Measurements from ENCODE around the gene RAB17.
A peak's percentile ranks its signal among the peaks of the same experiment; 100 is the strongest.

RAB17 gene

GRCh38 chr2:237581751-237582746, 8.5 kb downstream of the RAB17 start:
- no peak overlapping the region for H3K27ac ChIP-seq

GRCh38 chr2:237581326-237581725, 9.2 kb downstream of the RAB17 start:
- DNase-seq (ENCODE audit: low read depth, low spot score): no peak
- H3K27ac ChIP-seq: no peak overlapping the region

More at GRCh38 chr2:237581751-237582746, 8.5 kb downstream of the RAB17 start:
- no peak for DNase-seq (ENCODE audit: low read depth, low spot score)

GRCh38 chr2:237577956-237578870, 12.3 kb downstream of the RAB17 start:
- DNase-seq (ENCODE audit: low read depth, low spot score): no peak
- H3K27ac ChIP-seq: no peak overlapping the region

GRCh38 chr2:237577458-237577857, 13.1 kb downstream of the RAB17 start:
- no peak for DNase-seq (ENCODE audit: low read depth, low spot score)
- no peak overlapping the region for H3K27ac ChIP-seq

- DNase-seq (ENCODE audit: low read depth, low spot score): no peak
- H3K27ac ChIP-seq: no peak overlapping the region
Measured at GRCh38 chr2:237576974-237577373, 13.6 kb downstream of the RAB17 start.

GRCh38 chr2:237575869-237576862, 14.4 kb downstream of the RAB17 start:
- H3K27ac ChIP-seq: peak overlapping the region; percentile 63
- no peak for DNase-seq (ENCODE audit: low read depth, low spot score)

GRCh38 chr2:237574894-237575868, 15.4 kb downstream of the RAB17 start:
- H3K27ac ChIP-seq: peak overlapping the region; percentile 63

GRCh38 chr2:237574467-237574866, 16.1 kb downstream of the RAB17 start:
- H3K27ac ChIP-seq: peak overlapping the region; percentile 63

More at GRCh38 chr2:237574894-237575868, 15.4 kb downstream of the RAB17 start:
- peak; percentile 27 for DNase-seq (ENCODE audit: low read depth, low spot score)

GRCh38 chr2:237573721-237574415, 16.7 kb downstream of the RAB17 start:
- no peak overlapping the region for H3K27ac ChIP-seq
- no peak for DNase-seq (ENCODE audit: low read depth, low spot score)

More at GRCh38 chr2:237574467-237574866, 16.1 kb downstream of the RAB17 start:
- no peak for DNase-seq (ENCODE audit: low read depth, low spot score)

- DNase-seq (ENCODE audit: low read depth, low spot score): no peak
- no peak overlapping the region for H3K27ac ChIP-seq
Measured at GRCh38 chr2:237572742-237573101, 17.8 kb downstream of the RAB17 start.

- peak; percentile 31 for DNase-seq (ENCODE audit: low read depth, low spot score)
- no peak overlapping the region for H3K27ac ChIP-seq
Measured at GRCh38 chr2:237572021-237572741, 18.4 kb downstream of the RAB17 start.

GRCh38 chr2:237571551-237571950, 19.0 kb downstream of the RAB17 start:
- DNase-seq (ENCODE audit: low read depth, low spot score): no peak
- H3K27ac ChIP-seq: no peak overlapping the region

GRCh38 chr2:237570776-237571335, 19.7 kb downstream of the RAB17 start:
- H3K27ac ChIP-seq: no peak overlapping the region
- DNase-seq (ENCODE audit: low read depth, low spot score): no peak

GRCh38 chr2:237569896-237570295, 20.6 kb downstream of the RAB17 start:
- DNase-seq (ENCODE audit: low read depth, low spot score): no peak
- no peak overlapping the region for H3K27ac ChIP-seq

GRCh38 chr2:237569041-237569440, 21.5 kb downstream of the RAB17 start:
- no peak for DNase-seq (ENCODE audit: low read depth, low spot score)
- H3K27ac ChIP-seq: no peak overlapping the region

GRCh38 chr2:237568121-237568660, 22.3 kb downstream of the RAB17 start:
- no peak overlapping the region for H3K27ac ChIP-seq
- no peak for DNase-seq (ENCODE audit: low read depth, low spot score)
